ENCODE results near the gene AGAP3.

AGAP3 gene

GRCh38 chr7:151179287-151179860, 93.1 kb downstream of the AGAP3 start:
- no peak overlapping the region for H4K91ac ChIP-seq (ENCODE audit: low read depth, low read length)
- H3K36me3 ChIP-seq (ENCODE audit: control insufficient read depth in 1 of 2, insufficient read depth in 2 of 2, low read length in 2 of 2): no peaks in the 10 kb centered on the region
- no peak overlapping the region for H2AK5ac ChIP-seq (ENCODE audit: low read length)
- no peaks in the 10 kb centered on the region for H3K79me1 ChIP-seq (ENCODE audit: low read length)
- no peak overlapping the region for H3K4me3 ChIP-seq (ENCODE audit: low read depth, low read length)
- H3K4ac ChIP-seq (ENCODE audit: low read depth, low read length): no peak overlapping the region
- WGBS (ENCODE audit: extremely low coverage, insufficient coverage, insufficient read length): no CpG with 5 or more reads among the region's 8 CpGs
- no peaks in the 10 kb centered on the region for H3K27me3 ChIP-seq (ENCODE audit: insufficient read depth, low read length)
- no peak overlapping the region for H2BK5ac ChIP-seq (ENCODE audit: low read depth, low read length, poor library complexity)
- H3K14ac ChIP-seq (ENCODE audit: low read length): no peak overlapping the region
- H4K12ac ChIP-seq (ENCODE audit: low read depth, low read length): no peak overlapping the region
- no peak overlapping the region for H3K18ac ChIP-seq (ENCODE audit: low read length)
- H3K9me3 ChIP-seq (ENCODE audit: insufficient read depth, low read depth, low read length): peaks cover 6% of the 10 kb centered on the region
- no peak overlapping the region for H2BK120ac ChIP-seq (ENCODE audit: insufficient read depth, low read length, poor library complexity)
- H3K27ac ChIP-seq (ENCODE audit: low read depth, low read length): no peak overlapping the region
- H3K4me1 ChIP-seq (ENCODE audit: control insufficient read depth in 1 of 2, insufficient read depth in 2 of 2, low read length in 2 of 2): no peaks in the 10 kb centered on the region
- no peak overlapping the region for H2BK12ac ChIP-seq (ENCODE audit: low read length)
- H3K4me2 ChIP-seq (ENCODE audit: low read length): no peak overlapping the region
- H3K9ac ChIP-seq (ENCODE audit: low read length): no peak overlapping the region
- no peak overlapping the region for H3K23ac ChIP-seq (ENCODE audit: low read length)
- DNase-seq: no peak
- no peak overlapping the region for H4K8ac ChIP-seq (ENCODE audit: low read depth, low read length)
- no peaks in the 10 kb centered on the region for H3K79me2 ChIP-seq (ENCODE audit: control insufficient read depth, insufficient read depth, low read length, poor library complexity)
- H2AFZ ChIP-seq (ENCODE audit: insufficient read depth, low read length, poor library complexity): no peak overlapping the region

- Histone ChIP-seq H2BK120ac (ENCODE audit: insufficient read depth, low read length, poor library complexity) (no peak overlapping the region), H2AFZ (ENCODE audit: insufficient read depth, low read length, poor library complexity) (no peak overlapping the region), H3K9me3 (ENCODE audit: insufficient read depth, low read depth, low read length) (peaks cover 6% of the 10 kb centered on the region), H2AK5ac (ENCODE audit: low read length) (no peak overlapping the region), H2BK12ac (ENCODE audit: low read length) (no peak overlapping the region), H3K27ac (ENCODE audit: low read depth, low read length) (no peak overlapping the region), H3K27me3 (ENCODE audit: insufficient read depth, low read length) (no peaks in the 10 kb centered on the region), H3K9ac (ENCODE audit: low read length) (no peak overlapping the region), H4K8ac (ENCODE audit: low read depth, low read length) (no peak overlapping the region), H3K79me2 (ENCODE audit: control insufficient read depth, insufficient read depth, low read length, poor library complexity) (no peaks in the 10 kb centered on the region), H3K79me1 (ENCODE audit: low read length) (no peaks in the 10 kb centered on the region), H4K12ac (ENCODE audit: low read depth, low read length) (no peak overlapping the region), H3K4me1 (ENCODE audit: control insufficient read depth in 1 of 2, insufficient read depth in 2 of 2, low read length in 2 of 2) (no peaks in the 10 kb centered on the region), H4K91ac (ENCODE audit: low read depth, low read length) (no peak overlapping the region), H2BK5ac (ENCODE audit: low read depth, low read length, poor library complexity) (no peak overlapping the region), H3K18ac (ENCODE audit: low read length) (no peak overlapping the region), H3K4me2 (ENCODE audit: low read length) (no peak overlapping the region), H3K23ac (ENCODE audit: low read length) (no peak overlapping the region), H3K4ac (ENCODE audit: low read depth, low read length) (no peak overlapping the region), H3K4me3 (ENCODE audit: low read depth, low read length) (no peak overlapping the region), H3K36me3 (ENCODE audit: control insufficient read depth in 1 of 2, insufficient read depth in 2 of 2, low read length in 2 of 2) (no peaks in the 10 kb centered on the region), H3K14ac (ENCODE audit: low read length) (no peak overlapping the region)
- no CpG with 5 or more reads among the region's 4 CpGs for WGBS (ENCODE audit: extremely low coverage, insufficient coverage, insufficient read length)
- DNase-seq: no peak
These were observed 93.7 kb downstream of the AGAP3 start for GRCh38 chr7:151179946-151180345.

GRCh38 chr7:151181011-151181431, 94.7 kb downstream of the AGAP3 start:
- no peak overlapping the region for H4K8ac ChIP-seq (ENCODE audit: low read depth, low read length)
- no peaks in the 10 kb centered on the region for H3K79me1 ChIP-seq (ENCODE audit: low read length)
- H3K23ac ChIP-seq (ENCODE audit: low read length): no peak overlapping the region
- H3K4ac ChIP-seq (ENCODE audit: low read depth, low read length): no peak overlapping the region
- H3K36me3 ChIP-seq (ENCODE audit: control insufficient read depth in 1 of 2, insufficient read depth in 2 of 2, low read length in 2 of 2): no peaks in the 10 kb centered on the region
- H3K27me3 ChIP-seq (ENCODE audit: insufficient read depth, low read length): no peaks in the 10 kb centered on the region
- no peak for DNase-seq
- no peak overlapping the region for H2BK5ac ChIP-seq (ENCODE audit: low read depth, low read length, poor library complexity)
- no CpG with 5 or more reads among the region's 22 CpGs for WGBS (ENCODE audit: extremely low coverage, insufficient coverage, insufficient read length)
- H3K9me3 ChIP-seq (ENCODE audit: insufficient read depth, low read depth, low read length): peaks cover 4% of the 10 kb centered on the region
- no peak overlapping the region for H2BK12ac ChIP-seq (ENCODE audit: low read length)
- no peak overlapping the region for H2BK120ac ChIP-seq (ENCODE audit: insufficient read depth, low read length, poor library complexity)
- H3K9ac ChIP-seq (ENCODE audit: low read length): no peak overlapping the region
- no peak overlapping the region for H3K4me3 ChIP-seq (ENCODE audit: low read depth, low read length)
- H4K12ac ChIP-seq (ENCODE audit: low read depth, low read length): no peak overlapping the region
- H3K18ac ChIP-seq (ENCODE audit: low read length): no peak overlapping the region
- no peaks in the 10 kb centered on the region for H3K79me2 ChIP-seq (ENCODE audit: control insufficient read depth, insufficient read depth, low read length, poor library complexity)
- H3K27ac ChIP-seq (ENCODE audit: low read depth, low read length): no peak overlapping the region
- H4K91ac ChIP-seq (ENCODE audit: low read depth, low read length): no peak overlapping the region
- H2AK5ac ChIP-seq (ENCODE audit: low read length): no peak overlapping the region
- no peaks in the 10 kb centered on the region for H3K4me1 ChIP-seq (ENCODE audit: control insufficient read depth in 1 of 2, insufficient read depth in 2 of 2, low read length in 2 of 2)
- no peak overlapping the region for H3K4me2 ChIP-seq (ENCODE audit: low read length)
- H3K14ac ChIP-seq (ENCODE audit: low read length): no peak overlapping the region
- no peak overlapping the region for H2AFZ ChIP-seq (ENCODE audit: insufficient read depth, low read length, poor library complexity)

GRCh38 chr7:151185762-151186639, 99.7 kb downstream of the AGAP3 start:
- no peaks in the 10 kb centered on the region for H3K79me2 ChIP-seq (ENCODE audit: control insufficient read depth, insufficient read depth, low read length, poor library complexity)
- H3K18ac ChIP-seq (ENCODE audit: low read length): no peak overlapping the region
- H3K4me1 ChIP-seq (ENCODE audit: control insufficient read depth in 1 of 2, insufficient read depth in 2 of 2, low read length in 2 of 2): no peaks in the 10 kb centered on the region
- no peaks in the 10 kb centered on the region for H3K27me3 ChIP-seq (ENCODE audit: insufficient read depth, low read length)
- no peak overlapping the region for H4K12ac ChIP-seq (ENCODE audit: low read depth, low read length)
- H4K91ac ChIP-seq (ENCODE audit: low read depth, low read length): no peak overlapping the region
- H3K4me2 ChIP-seq (ENCODE audit: low read length): no peak overlapping the region
- no peaks in the 10 kb centered on the region for H3K36me3 ChIP-seq (ENCODE audit: control insufficient read depth in 1 of 2, insufficient read depth in 2 of 2, low read length in 2 of 2)
- no CpG with 5 or more reads among the region's 16 CpGs for WGBS (ENCODE audit: extremely low coverage, insufficient coverage, insufficient read length)
- no peak overlapping the region for H3K4me3 ChIP-seq (ENCODE audit: low read depth, low read length)
- no peak overlapping the region for H3K27ac ChIP-seq (ENCODE audit: low read depth, low read length)
- no peak overlapping the region for H4K8ac ChIP-seq (ENCODE audit: low read depth, low read length)
- no peak overlapping the region for H2BK5ac ChIP-seq (ENCODE audit: low read depth, low read length, poor library complexity)
- no peak overlapping the region for H2BK120ac ChIP-seq (ENCODE audit: insufficient read depth, low read length, poor library complexity)
- no peak overlapping the region for H3K4ac ChIP-seq (ENCODE audit: low read depth, low read length)
- H2BK12ac ChIP-seq (ENCODE audit: low read length): no peak overlapping the region
- no peak overlapping the region for H3K9ac ChIP-seq (ENCODE audit: low read length)
- H3K14ac ChIP-seq (ENCODE audit: low read length): no peak overlapping the region
- H3K9me3 ChIP-seq (ENCODE audit: insufficient read depth, low read depth, low read length): peaks cover 3% of the 10 kb centered on the region
- no peak overlapping the region for H2AFZ ChIP-seq (ENCODE audit: insufficient read depth, low read length, poor library complexity)
- no peak overlapping the region for H3K23ac ChIP-seq (ENCODE audit: low read length)
- no peaks in the 10 kb centered on the region for H3K79me1 ChIP-seq (ENCODE audit: low read length)
- no peak overlapping the region for H2AK5ac ChIP-seq (ENCODE audit: low read length)
- DNase-seq: no peak

All from trophoblast cell (in vitro differentiated cells and primary cell).